Kidney epithelial cell (primary cell): ENCODE data around the gene KLHDC1. TPM values are rescaled to one million over a fixed set of nuclear protein-coding genes. Genes with fewer than 3 reads are reported as not detected.
"Not testable (repeated sequence)": the region's sequence is repeated elsewhere in the genome, so short reads cannot be mapped to it uniquely, and the experiment has no call there.

Source experiments
- DNase-seq: peaks from one replicate; pipeline ENCODE4 v3.0.0-alpha.2; 2010; ENCODE audit warnings: low read depth
- H3K27me3 ChIP-seq: 2 replicates; pipeline ENCODE4 v1.6.0; 2011; ENCODE audit warnings: low read length; ENCODE audit not compliant: control insufficient read depth, insufficient read depth
- H3K36me3 ChIP-seq: 2 replicates; pipeline ENCODE4 v1.5.1; 2011; ENCODE audit warnings: low read length; ENCODE audit not compliant: control insufficient read depth, insufficient read depth
- H3K4me3 ChIP-seq: 2 replicates; pipeline ENCODE4 v1.5.1; 2011; ENCODE audit warnings: low read depth, mild to moderate bottlenecking, control low read depth, low read length
- CTCF ChIP-seq: IDR thresholded peaks from 2 replicates; pipeline ENCODE4 v1.5.1; 2011; ENCODE audit warnings: mild to moderate bottlenecking, moderate library complexity, low read length, control low read depth, inconsistent platforms; ENCODE audit not compliant: insufficient read depth, poor library complexity, severe bottlenecking
- total RNA-seq: library from RNA; depleted of rRNA; stranded (reverse); fragments of >200 nt; gene quantifications from 2 replicates; pipeline ENCODE4 v1.2.3, GENCODE V29; 2015

KLHDC1 gene
- total RNA-seq = 0.54 and 1.9 TPM in 2 replicates

DNA sequence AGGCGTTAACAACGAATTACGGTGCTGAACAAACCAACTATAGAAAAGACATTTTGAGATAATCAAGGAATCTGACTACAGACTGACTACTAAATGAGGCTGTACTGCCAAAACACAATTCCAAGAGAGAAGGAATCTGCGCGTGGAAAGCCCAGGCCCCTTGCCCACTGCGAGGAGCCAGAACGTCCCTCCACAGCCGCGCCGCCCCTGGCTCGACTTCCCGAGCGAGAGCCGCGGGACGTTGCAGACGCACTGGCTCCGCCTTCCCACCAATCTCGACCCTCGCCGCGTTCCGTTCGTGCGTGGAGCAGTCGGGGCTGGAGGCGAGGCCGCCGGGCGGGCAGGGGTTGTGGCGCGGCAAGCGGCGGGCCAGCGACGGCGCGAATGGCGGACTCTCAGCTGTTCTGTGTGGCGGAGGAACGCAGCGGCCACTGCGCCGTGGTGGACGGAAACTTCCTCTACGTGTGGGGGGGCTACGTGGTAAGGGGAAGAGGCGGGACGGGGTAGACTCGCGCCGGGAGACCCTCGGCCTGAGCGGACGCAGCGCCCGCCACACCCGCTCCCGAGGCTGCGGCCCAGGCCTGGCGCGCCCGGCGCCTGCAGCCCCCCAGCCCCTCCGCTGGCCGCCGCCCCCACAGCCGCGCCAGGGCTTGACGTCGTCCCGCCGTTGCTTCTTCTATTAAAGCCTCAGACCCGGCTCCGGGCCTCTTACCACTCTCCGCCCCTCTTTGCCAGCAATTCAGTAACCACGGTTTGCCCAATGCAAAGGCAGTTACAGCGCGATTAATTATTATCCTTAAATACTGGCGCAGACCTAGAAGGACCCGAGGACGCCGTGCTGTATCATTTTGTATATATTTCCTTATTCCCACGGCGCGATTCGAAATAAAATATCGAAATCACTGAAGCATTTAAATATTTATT, at the start of gene KLHDC1:
Gene KLHDC1, plus strand, starts transcription at position 310 of the 924 bp plus-strand sequence. Its CDS starts 75 bp downstream, at position 385.
- no peaks in the 10 kb centered on the region for H3K27me3 ChIP-seq
- peak within 1 kb of the TSS; percentile 92 for H3K4me3 ChIP-seq
- DNase-seq = no peak
- no peak for TF ChIP-seq CTCF
- H3K36me3 ChIP-seq = no peaks in the 10 kb centered on the region

- Histone ChIP-seq H3K27me3 (no peaks in the 10 kb centered on the region), H3K4me3 (no peak overlapping the region), H3K36me3 (no peaks in the 10 kb centered on the region)
- DNase-seq = no peak
- no peak for TF ChIP-seq CTCF
These were observed 39.4 kb upstream of the KLHDC1 start for GRCh38 chr14:49653508-49653907.

- no peak for TF ChIP-seq CTCF
- Histone ChIP-seq H3K4me3 (no peak overlapping the region), H3K27me3 (no peaks in the 10 kb centered on the region), H3K36me3 (no peaks in the 10 kb centered on the region)
- DNase-seq = no peak
These were observed 38.4 kb upstream of the KLHDC1 start for GRCh38 chr14:49654511-49654910.

DNA sequence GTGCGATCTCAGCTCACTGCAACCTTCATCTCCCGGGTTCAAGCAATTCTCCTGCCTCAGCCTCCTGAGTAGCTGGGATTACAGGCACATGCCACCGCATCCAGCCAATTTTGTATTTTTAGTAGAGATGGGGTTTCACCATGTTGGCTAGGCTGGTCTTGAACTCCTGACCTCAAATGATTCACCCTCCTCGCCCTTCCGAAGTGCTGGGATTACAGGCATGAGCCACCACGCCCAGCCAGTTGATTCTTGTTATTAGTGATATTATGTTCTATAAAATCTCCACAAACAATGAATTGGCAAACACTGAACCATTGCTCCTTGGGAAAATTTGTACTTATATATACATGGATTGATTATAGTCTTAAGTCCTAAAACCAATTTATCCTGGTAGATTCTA, 35.4 kb upstream of the KLHDC1 start:
- not testable (repeated sequence) for H3K4me3 ChIP-seq, DNase-seq, H3K36me3 ChIP-seq

GRCh38 chr14:49659526-49660455, 33.1 kb upstream of the KLHDC1 start:
- DNase-seq = no peak
- no peaks in the 10 kb centered on the region for H3K36me3 ChIP-seq
- no peak overlapping the region for H3K4me3 ChIP-seq
- no peak for TF ChIP-seq CTCF
- no peaks in the 10 kb centered on the region for H3K27me3 ChIP-seq

More for the DNA sequence above, 35.4 kb upstream of the KLHDC1 start:
- not testable (repeated sequence) for H3K27me3 ChIP-seq

GRCh38 chr14:49670475-49670874, 22.4 kb upstream of the KLHDC1 start:
- no peak for DNase-seq
- Histone ChIP-seq H3K27me3 (no peaks in the 10 kb centered on the region), H3K4me3 (no peak overlapping the region), H3K36me3 (no peaks in the 10 kb centered on the region)
- TF ChIP-seq CTCF = no peak
